GM18870 (cell line): ENCODE measurements around the gene CNKSR2.
"Not testable (repeated sequence)": the region's sequence is repeated elsewhere in the genome, so short reads cannot be mapped to it uniquely, and the experiment has no call there.

Experiments
- ATAC-seq: cut with Tn5 transposase; IDR thresholded peaks from one replicate; pipeline ENCODE4 v1.9.1; 2021; ENCODE audit warnings: moderate library complexity; ENCODE audit not compliant: unreplicated experiment

The CNKSR2 gene

DNA sequence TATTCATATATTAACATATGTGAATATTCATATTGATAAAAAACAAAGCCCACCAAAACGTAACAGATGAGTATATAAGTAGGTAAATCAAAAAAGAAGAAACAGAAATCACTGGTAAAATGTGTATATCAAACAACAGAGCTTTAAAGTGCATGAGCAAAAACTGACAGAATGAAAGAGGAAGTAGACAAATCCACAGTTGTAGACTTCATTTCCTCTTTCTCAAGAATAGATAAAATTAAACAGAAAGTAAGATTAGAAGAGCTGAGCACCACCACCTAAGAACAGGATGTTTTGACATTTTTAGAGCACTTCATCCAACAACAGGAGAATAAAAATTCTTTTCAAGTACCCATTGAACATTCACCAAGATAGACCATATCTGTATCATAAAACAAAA, 64.6 kb downstream of the CNKSR2 start:
- peak; percentile 97 for ATAC-seq

DNA sequence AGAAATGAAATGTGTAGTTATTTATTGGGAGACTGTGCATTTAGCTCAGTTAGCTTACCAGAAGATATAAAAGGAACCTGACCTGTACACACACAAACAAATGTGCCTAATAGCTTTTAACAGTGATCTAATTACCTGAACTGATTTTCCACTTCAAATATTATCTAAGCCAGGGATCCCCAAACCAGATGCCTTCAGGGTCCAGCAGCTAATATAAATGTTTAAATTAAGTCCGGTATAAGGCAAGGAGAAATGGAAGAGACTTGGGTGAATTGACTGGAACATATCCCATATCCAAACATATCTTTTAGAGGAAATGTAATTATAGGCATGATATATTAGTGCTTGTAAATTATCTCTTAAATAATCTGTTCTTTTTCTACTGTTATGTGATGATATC, 66.7 kb downstream of the CNKSR2 start:
- no peak for ATAC-seq

DNA sequence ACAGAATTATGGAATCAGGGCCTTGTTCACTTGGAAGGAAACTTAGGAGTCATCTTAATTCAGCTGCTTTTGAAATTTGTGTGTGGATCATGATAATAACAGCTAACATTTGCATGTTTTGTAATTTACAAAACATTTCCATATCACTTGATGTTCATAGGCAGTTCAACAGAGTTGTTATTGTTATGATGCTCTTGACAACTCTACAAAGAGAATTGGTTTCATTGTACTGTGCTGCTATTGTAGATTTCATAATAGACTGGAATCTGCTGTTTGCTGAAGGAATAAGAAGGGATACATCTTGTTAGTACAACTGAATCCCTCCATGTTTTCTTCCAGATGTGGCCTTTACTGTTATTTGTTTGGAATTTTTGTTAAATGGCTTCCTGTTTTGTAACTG, 83.5 kb downstream of the CNKSR2 start:
- ATAC-seq: no peak

DNA sequence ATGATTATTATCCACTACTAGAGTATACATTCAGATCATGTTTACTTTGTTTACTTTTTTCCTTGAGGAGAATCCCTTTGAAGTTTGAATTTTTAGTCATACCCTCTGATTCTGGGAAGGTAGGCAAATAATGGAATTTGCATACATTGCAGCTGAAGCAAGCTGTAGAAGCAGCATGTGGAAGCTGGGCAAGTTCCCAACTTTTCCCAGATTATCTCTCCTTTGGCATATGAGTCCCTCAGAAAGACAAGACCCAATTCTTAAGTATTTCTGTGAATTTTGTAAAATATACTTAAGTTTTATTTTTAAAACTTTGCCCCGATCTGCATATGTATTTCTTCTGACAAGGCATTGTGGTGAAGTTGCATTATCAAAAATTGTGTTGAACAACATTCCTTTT, 94.9 kb downstream of the CNKSR2 start:
- ATAC-seq: no peak

DNA sequence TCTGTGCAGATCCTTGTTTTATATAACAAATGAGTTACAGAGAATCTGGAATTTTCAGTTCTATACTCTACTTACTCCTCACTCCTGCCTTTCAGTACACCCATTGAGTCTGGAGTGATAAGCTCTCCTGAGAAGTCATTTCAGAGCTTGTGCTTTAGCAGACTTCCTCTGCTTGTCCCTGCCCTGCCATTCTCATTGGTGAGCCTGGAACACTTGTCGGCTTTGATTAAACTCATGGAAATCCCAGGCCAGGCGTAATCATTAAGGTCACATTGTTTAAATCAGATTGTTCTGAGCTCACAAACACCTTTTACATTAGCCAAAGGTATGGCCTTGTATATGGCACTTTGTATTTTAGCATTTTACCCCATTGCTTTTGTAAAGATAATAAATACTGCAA, 102.7 kb downstream of the CNKSR2 start:
- ATAC-seq: no peak

DNA sequence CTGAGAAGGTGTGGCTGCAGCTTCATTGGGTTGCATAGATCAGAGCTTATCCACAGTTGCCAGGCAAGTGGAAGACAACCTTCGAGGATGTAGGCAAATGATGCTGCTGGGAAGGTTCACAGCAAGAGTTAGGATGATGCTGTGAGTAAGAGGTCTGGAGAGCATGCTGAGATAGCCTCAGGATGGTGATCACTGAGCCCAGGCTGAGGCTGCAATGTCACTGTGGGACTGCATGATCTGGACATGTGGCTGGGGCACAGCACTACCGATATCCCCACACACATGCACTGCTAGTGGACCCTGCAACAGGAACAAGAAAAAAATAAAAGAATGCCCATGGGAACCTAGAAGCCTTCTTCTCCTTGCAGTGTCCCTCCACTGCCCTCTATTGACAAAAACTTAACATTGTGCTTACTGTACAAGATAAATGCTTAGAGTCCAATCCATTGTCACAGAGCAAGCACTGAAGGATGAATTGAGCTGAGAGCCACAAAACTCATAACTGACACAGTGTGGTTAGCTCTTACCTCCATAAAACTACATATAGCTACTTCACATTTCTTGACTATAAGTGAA, 105.6 kb downstream of the CNKSR2 start:
- peak; percentile 97 for ATAC-seq

DNA sequence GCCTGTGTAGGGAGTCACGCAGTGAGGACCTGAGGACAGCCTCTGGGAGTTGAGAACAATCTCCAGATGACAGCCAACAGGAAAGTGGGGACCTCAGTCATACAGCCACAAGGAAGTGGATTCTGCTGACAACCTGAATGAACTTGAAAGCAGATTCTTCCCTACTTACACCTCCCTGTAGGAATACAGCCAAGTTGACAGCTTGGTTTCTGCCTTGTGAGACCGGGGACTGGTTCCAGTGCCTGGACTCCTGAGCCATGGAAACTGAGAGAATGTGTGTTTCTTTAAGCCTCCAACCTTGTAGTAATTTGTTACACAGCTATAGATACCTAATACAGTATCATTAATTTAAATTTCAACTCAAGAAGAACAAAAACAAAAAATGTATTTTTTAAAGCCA, 107.5 kb downstream of the CNKSR2 start:
- ATAC-seq: no peak

DNA sequence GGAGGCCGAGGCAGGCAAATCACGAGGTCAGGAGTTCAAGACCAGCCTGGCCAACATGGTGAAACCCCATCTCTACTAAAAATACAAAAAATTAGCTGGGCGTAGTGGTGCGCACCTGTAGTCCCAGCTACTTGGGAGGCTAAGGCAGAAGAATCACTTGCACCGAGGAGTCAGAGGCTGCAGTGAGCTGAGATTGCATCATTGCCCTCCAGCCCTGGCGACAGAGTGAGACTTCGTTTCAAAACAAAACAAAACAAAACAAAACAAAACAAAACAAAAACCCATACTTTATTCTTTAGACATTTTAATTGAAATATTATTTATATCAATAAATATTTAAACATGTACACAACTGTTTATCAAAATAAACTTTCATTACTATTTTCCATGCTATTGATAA, 109.8 kb downstream of the CNKSR2 start:
- not testable (repeated sequence) for ATAC-seq

DNA sequence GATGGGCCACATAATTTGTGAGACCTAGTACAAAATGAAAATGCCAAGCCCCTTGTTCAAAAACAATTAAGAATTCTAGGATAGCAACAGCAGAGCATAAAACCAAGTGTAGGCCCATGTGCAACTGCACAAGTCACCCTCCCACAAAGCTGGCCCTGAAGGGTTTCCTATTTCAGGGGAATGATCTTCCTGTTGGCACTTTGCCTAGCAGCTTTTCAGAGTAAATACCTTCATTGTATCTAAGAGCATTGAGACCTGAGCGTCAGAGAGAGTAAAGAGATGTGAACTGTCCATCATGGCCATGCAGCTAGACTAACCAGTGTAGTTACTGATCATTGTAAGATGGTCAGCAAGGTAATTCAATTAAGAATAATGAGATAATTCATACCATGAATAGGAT, 113.6 kb downstream of the CNKSR2 start:
- ATAC-seq: no peak

DNA sequence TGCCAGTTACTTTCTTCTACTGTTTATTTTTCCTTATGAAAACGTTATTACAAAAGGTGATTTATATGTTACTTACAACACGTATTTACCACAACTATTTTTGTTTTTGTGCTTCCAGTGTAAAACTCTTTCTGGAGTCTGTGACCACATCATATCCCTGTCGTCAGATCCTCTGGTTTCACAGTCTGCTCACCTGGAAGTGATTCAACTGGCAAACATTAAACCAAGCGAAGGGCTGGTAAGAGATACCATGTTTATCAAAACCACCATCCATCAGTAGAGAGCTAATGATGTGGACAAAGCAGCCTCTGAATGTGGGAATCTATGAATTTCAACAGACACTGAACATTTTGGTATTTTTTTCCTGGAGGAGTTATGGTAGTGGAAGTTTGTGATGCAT, 116.1 kb downstream of the CNKSR2 start:
- no peak for ATAC-seq

DNA sequence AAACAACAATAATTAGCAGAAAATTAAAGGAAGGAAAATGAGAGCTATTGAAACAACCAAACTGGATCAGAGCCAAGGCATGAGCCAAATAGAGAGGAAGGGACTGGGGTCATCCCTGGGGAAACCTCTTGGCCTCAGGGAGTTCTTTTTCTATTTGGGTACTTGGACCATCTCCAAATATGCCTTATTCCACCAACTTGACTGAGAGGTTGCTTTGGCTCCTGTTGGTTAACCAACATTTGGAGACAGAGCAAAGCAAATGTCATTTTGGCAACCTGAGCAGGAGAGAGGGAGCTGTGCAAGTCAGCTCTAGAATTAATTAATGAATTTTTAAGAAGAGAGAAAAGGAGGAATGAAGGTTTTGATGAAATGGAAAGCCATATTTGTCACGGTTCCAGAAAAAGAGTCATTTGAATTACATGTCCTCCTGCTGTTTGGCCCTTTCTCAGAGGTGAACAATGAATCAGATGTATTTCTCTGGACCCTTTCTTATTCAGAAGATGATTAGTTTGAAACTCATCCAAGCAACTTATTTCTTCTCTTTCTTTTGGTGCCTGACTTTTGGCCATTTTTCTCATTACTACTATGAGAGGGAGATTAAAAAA, 119.1 kb downstream of the CNKSR2 start:
- no peak for ATAC-seq

DNA sequence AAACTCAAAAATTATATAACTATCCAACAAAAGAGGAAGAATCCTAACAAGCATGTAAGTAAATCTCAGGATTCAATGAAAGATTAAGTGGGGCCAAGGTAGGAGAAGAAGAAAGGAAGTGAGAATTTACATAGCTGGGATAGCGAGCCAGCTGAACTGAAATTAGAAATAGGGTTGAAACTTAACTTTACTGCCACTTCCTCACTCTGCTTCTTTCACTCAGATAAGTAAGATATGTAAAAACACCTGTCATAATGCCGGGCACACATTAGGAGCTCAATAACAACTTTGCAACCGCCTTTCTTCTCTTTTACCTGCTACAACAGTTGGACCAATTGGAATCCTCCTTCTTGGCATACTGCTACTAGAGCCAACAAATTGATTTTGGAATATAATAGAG, 129.4 kb downstream of the CNKSR2 start:
- no peak for ATAC-seq

DNA sequence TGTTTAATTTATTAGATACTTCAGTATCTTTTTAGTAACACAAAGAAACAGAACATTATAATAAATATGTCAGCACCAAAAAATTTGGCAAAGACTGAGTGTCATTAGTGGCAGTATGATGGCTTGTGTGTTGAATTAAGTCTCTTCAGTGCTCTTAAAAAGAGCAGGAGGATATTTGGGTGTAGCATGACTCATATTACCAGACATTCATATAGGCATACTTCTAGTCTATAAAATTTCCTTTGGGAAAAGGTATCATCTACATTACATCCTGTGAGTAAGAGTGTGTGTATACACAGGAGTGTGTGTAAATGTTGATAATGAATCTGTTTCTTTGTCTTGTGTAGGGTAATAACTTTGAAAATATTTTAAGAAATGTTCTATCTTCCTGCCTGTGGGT, 135.7 kb downstream of the CNKSR2 start:
- ATAC-seq: no peak

DNA sequence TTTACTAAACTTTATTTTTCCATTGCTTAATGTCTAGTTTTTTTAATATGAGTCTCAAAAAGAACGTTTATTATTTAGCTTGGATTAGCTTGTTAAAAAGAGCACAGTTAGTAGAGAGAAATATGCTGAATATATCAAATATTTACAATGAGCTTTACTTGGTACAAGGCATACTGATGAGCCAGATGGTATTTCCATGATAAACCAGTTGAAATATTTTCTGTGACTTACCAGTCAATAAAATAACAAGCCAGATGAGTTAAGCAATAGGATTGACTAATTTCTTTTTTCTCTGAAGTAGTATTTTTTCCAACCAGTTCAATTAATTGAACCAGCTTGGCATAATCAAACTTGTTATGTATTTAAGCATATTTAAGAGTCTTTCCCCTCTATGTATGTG, 149.8 kb downstream of the CNKSR2 start:
- no peak for ATAC-seq

DNA sequence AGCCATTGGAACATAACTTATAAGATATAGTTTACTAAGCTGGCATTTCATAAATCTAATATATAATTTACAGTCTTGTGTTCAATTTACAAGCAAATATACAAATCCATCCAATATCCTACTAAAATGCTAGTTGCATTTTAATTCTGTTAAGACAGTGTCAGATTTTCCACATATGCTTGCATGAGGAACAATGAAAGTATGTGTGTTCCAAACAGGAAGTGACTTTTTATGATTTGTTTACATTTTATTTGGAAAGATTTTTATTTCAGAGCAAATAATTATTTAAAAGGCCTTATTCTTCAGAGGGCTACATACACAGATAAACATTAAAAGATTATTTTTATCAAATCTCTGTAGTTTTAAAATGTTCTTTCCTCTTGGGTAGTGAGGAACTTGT, 153.9 kb downstream of the CNKSR2 start:
- ATAC-seq: no peak

DNA sequence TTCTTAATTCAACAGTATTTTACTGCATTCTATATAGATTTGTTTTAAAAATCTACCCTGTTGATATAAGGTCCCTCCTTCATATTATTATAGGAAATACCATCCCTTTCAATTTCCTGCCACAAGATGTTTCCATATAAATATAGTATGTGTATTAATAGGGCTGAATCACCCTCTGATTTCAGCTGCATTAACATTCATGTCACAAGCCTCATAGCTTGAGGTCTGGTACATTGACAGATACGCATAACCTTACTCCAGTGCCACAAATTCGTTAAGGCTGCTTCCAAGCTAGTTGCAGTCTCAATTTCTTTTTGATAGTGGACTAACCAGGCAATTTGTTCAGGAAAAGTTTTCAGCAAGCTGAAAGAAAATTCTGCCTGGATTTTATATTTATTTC, 155.6 kb downstream of the CNKSR2 start:
- ATAC-seq: no peak

DNA sequence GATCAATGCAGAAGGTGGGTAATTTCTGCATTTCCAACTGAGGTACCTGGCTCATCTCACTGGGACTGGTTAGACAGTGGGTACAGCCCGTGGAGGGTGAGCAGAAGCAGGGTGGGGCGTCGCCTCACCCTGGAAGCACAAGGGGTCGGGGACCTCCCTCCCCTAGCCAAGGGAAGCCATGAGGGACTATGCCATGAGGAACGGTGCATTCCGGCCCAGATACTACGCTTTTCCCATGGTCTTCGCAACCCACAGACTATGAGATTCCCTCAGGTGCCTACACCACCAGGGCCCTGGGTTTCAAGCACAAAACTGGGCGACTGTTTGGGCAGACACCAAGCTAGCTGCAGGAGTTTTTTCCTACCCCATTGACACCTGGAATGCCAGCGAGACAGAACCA, 170.4 kb downstream of the CNKSR2 start:
- not testable (repeated sequence) for ATAC-seq

DNA sequence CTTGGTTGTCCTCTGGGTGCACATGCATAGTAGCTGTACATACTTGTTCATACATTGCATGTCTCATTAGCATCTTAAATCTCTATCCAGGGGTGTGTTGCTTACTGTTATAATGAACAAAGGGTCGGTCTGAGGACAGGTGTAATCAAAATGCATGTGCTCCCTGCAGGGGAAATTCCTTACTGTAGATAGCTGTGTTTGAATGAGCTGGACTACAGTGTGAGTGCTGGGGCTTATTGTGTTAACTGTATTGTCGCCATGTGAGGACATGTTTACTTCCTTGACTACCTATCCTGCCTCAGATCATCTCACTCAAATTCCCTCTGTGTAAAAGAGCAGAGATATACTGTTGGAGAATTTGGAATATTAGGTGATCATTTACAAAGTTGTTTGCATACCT, 185.2 kb downstream of the CNKSR2 start:
- ATAC-seq: no peak

DNA sequence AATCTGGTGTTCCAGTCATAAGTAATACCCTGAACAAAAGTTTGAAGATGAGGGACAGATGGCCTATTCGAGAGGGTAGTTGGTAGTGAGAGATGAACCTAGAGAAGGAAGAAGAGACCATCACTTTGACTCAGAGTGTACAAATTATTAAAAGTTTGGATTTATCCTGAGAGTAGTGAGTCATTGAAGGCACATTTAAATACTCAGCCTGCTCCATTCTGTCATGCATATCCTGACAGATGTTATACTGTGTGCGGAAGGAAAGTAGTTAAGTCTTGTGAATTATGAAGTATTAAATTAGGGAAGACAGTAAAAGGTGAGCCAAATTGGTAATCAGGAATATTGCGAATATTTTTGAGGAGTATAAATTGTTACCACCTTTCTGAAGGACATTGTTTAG, 190.8 kb downstream of the CNKSR2 start:
- ATAC-seq: no peak

DNA sequence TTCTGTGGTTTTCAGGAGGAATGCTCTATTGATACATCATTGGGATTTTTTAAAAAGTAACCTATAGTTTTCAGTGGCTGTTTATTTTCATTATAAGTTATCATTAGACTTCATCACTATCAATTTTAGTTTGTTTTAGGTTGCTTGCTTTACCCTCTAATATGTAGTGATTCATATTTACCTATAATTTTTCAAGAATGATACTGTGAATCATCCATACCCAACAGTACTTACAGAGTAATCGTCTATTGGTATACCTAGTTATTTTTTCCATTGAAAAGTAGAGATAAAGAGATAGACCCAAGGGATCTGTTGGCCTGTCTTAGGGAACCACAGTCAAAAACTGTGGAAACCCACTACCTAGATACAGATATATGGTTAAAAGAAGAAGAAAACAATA, 200.6 kb downstream of the CNKSR2 start:
- no peak for ATAC-seq

DNA sequence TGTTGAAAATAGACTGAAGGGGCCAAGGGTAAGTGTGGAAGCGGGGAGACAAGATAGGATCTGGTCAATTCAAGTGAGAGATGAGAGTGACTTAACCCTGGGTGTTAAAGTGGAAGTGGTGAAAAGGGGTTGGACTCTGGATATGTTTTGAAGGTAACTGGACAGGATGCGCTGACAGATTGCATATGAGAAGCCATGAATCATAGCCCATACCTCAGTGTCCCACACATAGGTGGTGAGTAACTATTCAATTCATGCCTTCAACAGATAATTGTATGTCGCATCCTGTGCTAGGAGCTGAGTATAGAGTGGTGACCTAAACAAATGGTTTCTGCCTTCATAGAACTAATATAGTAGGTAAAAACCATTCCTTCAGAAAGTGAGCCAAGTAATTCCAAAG, 207.3 kb downstream of the CNKSR2 start:
- no peak for ATAC-seq

DNA sequence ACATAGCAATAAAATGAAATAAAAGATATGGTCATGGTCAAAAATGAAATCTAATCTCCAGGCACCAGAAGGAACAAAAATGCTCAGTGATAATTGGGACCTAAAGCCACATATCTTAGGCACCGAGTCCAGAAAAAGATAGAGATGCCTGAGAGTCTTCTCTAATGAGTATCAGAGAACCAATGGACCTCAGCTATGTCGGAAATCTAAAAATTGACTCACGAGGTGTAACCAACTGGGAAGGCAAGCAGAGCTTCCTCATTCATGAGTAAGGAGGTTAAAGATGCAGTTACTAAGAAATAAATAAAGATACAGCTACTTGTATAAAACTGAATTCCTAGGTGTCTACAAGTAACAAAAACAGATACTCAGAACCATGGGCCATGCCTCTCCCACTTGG, 211.8 kb downstream of the CNKSR2 start:
- no peak for ATAC-seq

DNA sequence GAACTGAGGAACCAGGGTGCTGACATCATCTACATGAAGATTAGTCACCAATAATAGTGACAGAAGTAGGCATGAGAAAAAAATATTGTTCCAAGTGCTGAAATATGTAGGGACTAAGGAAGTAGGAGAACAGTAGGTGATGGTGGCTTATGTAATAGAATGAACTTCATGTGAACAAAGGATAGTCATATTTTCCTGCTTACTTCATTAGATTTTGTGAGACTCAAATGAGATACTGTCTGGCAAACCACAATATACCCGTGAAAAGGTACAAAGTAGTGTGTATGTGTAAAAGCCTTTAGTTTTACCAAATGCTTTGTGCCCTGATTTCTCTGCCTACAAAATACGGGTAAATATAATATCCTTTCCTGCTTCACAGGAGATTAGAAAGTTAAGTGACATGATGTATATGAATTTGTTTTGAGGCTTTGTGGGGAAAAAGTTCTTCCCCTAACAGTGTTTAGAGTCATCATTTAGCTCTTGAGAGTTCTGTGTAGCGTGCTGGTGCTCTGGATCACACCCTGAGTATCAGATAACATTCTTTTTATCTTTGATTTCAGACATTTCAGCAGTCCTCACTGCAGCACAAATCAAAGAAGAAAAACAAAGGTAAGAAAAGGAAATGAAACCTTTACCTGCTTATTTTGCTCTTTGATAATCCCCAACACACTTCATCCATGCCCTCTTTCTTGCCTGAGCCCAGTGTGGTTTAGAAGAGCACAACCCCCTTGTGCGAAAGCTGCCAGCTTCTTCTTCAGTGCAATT, 216.0 kb downstream of the CNKSR2 start:
- ATAC-seq: no peak
